HG03097 (cell line): ENCODE data around the gene MBD1.
A peak's percentile ranks its signal among the peaks of the same experiment; 100 is the strongest.
"Not testable (repeated sequence)": the region's sequence is repeated elsewhere in the genome, so short reads cannot be mapped to it uniquely, and the experiment has no call there.

Experiments
- ATAC-seq: cut with Tn5 transposase; IDR thresholded peaks from one replicate; pipeline ENCODE4 v1.9.1; 2021; ENCODE audit not compliant: unreplicated experiment, low FRiP score

Gene MBD1

GRCh38 chr18:50281295-50281971 is at the start of gene MBD1:
TSS of gene MBD1 (minus strand) at chr18:50281523. CDS start at chr18:50279992, 1,531 bp downstream.
- ATAC-seq, result peak; percentile 84

GRCh38 chr18:50330176-50330575 is 48.9 kb upstream of the MBD1 start:
- ATAC-seq, result no peak

- ATAC-seq, result no peak
Measured at GRCh38 chr18:50327983-50328382, 46.7 kb upstream of the MBD1 start.

- peak; percentile 59 for ATAC-seq
Measured at GRCh38 chr18:50320719-50321118, 39.4 kb upstream of the MBD1 start.

- peak; percentile 61 for ATAC-seq
Measured at GRCh38 chr18:50315100-50315871, 34.0 kb upstream of the MBD1 start.

GRCh38 chr18:50313873-50314460 is 32.6 kb upstream of the MBD1 start:
- no peak for ATAC-seq

- peak; percentile 41 for ATAC-seq
Measured at GRCh38 chr18:50313031-50313607, 31.8 kb upstream of the MBD1 start.

GRCh38 chr18:50312296-50313030 is 31.1 kb upstream of the MBD1 start:
- ATAC-seq, result peak; percentile 63

- no peak for ATAC-seq
Measured at GRCh38 chr18:50311650-50312049, 30.3 kb upstream of the MBD1 start.

GRCh38 chr18:50310080-50310479 is 28.8 kb upstream of the MBD1 start:
- ATAC-seq, result no peak

GRCh38 chr18:50308851-50309250 is 27.5 kb upstream of the MBD1 start:
- not testable (repeated sequence) for ATAC-seq

- peak; percentile 92 for ATAC-seq
Measured at GRCh38 chr18:50307738-50308470, 26.6 kb upstream of the MBD1 start.

- no peak for ATAC-seq
Measured at GRCh38 chr18:50307400-50307737, 26.0 kb upstream of the MBD1 start.

- ATAC-seq, result no peak
Measured at GRCh38 chr18:50306944-50307343, 25.6 kb upstream of the MBD1 start.

- no peak for ATAC-seq
Measured at GRCh38 chr18:50301074-50301473, 19.8 kb upstream of the MBD1 start.

GRCh38 chr18:50299626-50300388 is 18.5 kb upstream of the MBD1 start:
- ATAC-seq, result no peak

GRCh38 chr18:50298443-50299284 is 17.3 kb upstream of the MBD1 start:
- peak; percentile 23 for ATAC-seq

GRCh38 chr18:50297621-50298442 is 16.5 kb upstream of the MBD1 start:
- peak; percentile 95 for ATAC-seq
